Spleen (tissue), 11 donors: ENCODE measurements around the gene ZNF107. TPM values are rescaled to one million over a fixed set of nuclear protein-coding genes. Genes with fewer than 3 reads are reported as not detected.

Source experiments
- DNase-seq: peaks from one replicate; pipeline ENCODE4 v3.0.0-alpha.2; 2020
- H3K27ac ChIP-seq, 8 donors: fragments of 200-600 bp; sonication (generic) in 7 of 8; 1 replicate in 4 of 8; 2 replicates in 4 of 8; pipeline versions ENCODE4 v1.5.0 to v1.8.0; 2016 to 2021; ENCODE audit warnings: inconsistent platforms in 4 of 8, mild to moderate bottlenecking in 4 of 8, moderate library complexity in 1 of 8
- H3K27me3 ChIP-seq, 7 donors: fragments of 200-600 bp; sonication (generic) in 6 of 7; replicated peaks in 1 of 7; 1 replicate in 4 of 7; 2 replicates in 3 of 7; pipeline versions ENCODE4 v1.5.0 to v1.8.0; 2016 to 2021; ENCODE audit warnings: inconsistent platforms in 3 of 7, mild to moderate bottlenecking in 1 of 7
- H3K36me3 ChIP-seq, 6 donors: fragments of 200-600 bp; sonication (generic) in 5 of 6; 1 replicate in 4 of 6; 2 replicates in 2 of 6; pipeline versions ENCODE4 v1.5.0 to v1.8.0; 2016 to 2021; ENCODE audit warnings: inconsistent platforms in 2 of 6
- H3K4me1 ChIP-seq, 6 donors: fragments of 200-600 bp; sonication (generic) in 5 of 6; 1 replicate in 3 of 6; 2 replicates in 3 of 6; pipeline versions ENCODE4 v1.5.0 to v1.8.0; 2016 to 2021; ENCODE audit warnings: inconsistent platforms in 3 of 6
- H3K4me3 ChIP-seq, 8 donors: fragments of 200-600 bp; sonication (generic) in 7 of 8; 1 replicate in 4 of 8; 2 replicates in 4 of 8; pipeline versions ENCODE4 v1.5.0 to v1.8.0; 2016 to 2021; ENCODE audit warnings: inconsistent platforms in 4 of 8, mild to moderate bottlenecking in 4 of 8, moderate library complexity in 2 of 8
- H3K9me3 ChIP-seq, 8 donors: fragments of 200-600 bp; sonication (generic) in 7 of 8; 1 replicate in 4 of 8; 2 replicates in 4 of 8; pipeline versions ENCODE4 v1.5.0 to v1.8.0; 2016 to 2021; ENCODE audit warnings: inconsistent platforms in 4 of 8
- POLR2A ChIP-seq, 3 donors: fragments of 450-650 bp; IDR thresholded peaks; one replicate each; pipeline ENCODE4 v1.5.1; 2017; ENCODE audit warnings: antibody characterized with exemption in 3 of 3, mild to moderate bottlenecking in 1 of 3
- POLR2AphosphoS5 ChIP-seq, 3 donors: sonication (generic); formaldehyde crosslinking; IDR thresholded peaks; one replicate each; pipeline ENCODE4 v1.5.1; 2017; ENCODE audit warnings: antibody characterized with exemption in 3 of 3
- WGBS, 5 donors: extraction: QIAGEN DNeasy Blood & Tissue Kit in 3 of 5; methylation state at CpG; one replicate each; pipeline versions ENCODE4 v1.1.5 to v1.1.7; 2013 to 2018; 5-methylcytosine and 5-hydroxymethylcytosine counted together
- intact Hi-C: fragments of 100-400 bp; cut with DNase I; formaldehyde crosslinking; loops from one replicate; pipeline ENCODE4 v1.15.0; 2023; ENCODE audit warnings: low total_unique reads
- polyA plus RNA-seq, 3 donors: library from polyadenylated mRNA; stranded (reverse); fragments of 200-250 nt; gene quantifications; one replicate each; pipeline ENCODE4 v1.2.1, GENCODE V29; 2013
- total RNA-seq, 7 donors: library from RNA; depleted of rRNA in 3 of 7; stranded (reverse); fragments of >200 nt in 3 of 7; fragmentation: NEBNext Ultra II Directional in 4 of 7; extraction: Animal tissue kit (Norgen Biotek cat#: 25700) in 4 of 7; gene quantifications; one replicate each; pipeline versions ENCODE4 v1.1.0 to v1.2.1, GENCODE V29; 2016 to 2021
- TF ChIP-seq, protein P1 (sequence below), 11 experiments: fragments of 200-600 bp in 7 of 11; fragments of 450-650 bp in 4 of 11; sonication (generic) in 4 of 11; IDR thresholded peaks in 8 of 11; conservative IDR thresholded peaks in 3 of 11; 1 replicate in 7 of 11; 2 replicates in 4 of 11; pipeline versions ENCODE4 v1.4.0 to v1.8.0; 2016 to 2021; ENCODE audit warnings: antibody characterized with exemption in 11 of 11, inconsistent platforms in 4 of 11, mild to moderate bottlenecking in 1 of 11
- donor health status: healthy with polysubstance abuse.
- donor health status: DM: no; HTN: no; CAD: no; lungs with moderate emphysema.
- donor health status: DM: no; HTN: no; CAD: no.
- donor health status: Bipolar disorder and iron deficiency.
- donor health status: healthy.
- donor health status: DM: no; HTN: no; CAD: no.
- donor health status: DM: yes; HTN: yes; CAD: no.

ZNF107 gene
- total and polyA plus RNA-seq, 10 donors = 5.8 to 52.5 (median 17.9) TPM

- intact Hi-C loops = no loop called here
- Histone ChIP-seq H3K4me3 (no peak overlapping the region), H3K27me3 (no peaks in the 10 kb centered on the region), H3K4me1 (no peaks in the 10 kb centered on the region), H3K9me3 (no peaks in the 10 kb centered on the region), H3K27ac (no peak overlapping the region), H3K36me3 (no peaks in the 10 kb centered on the region)
- DNase-seq = no peak
- TF ChIP-seq POLR2AphosphoS5 (IDR thresholded peaks at IDR 0.05) = no peak
- 71 to 84% (median 78%) methylated on average over 2 of the region's 2 CpGs for WGBS, 5 donors
Measured at GRCh38 chr7:64634406-64635062, 31.4 kb upstream of the ZNF107 start.

DNA sequence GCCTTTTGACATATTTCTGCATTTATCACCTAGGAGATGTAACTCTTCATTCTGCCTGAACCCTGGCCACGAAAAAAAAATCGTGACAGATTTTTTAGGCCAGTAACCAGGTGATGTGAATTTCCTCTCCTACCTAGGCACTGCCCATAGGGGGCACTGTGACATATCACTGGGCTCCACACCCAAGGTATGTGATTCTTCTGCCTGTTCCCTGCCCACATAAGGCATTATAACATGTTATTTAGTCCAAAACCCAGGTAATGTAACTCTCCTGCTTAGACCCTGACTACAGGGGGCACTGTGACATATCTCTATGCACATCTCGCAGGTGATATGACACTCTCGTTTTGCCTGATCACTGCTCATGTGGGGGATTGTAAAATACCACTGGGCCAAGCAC lies 29.5 kb upstream of the ZNF107 start:
- H3K36me3 ChIP-seq = no peaks in the 10 kb centered on the region
- no peak overlapping the region for H3K4me3 ChIP-seq
- 63 to 65% (median 64%) methylated on average over 4 of the region's 4 CpGs for WGBS, 5 donors
- intact Hi-C loops = no loop called here
- DNase-seq = no peak
- H3K4me1 ChIP-seq = no peaks in the 10 kb centered on the region
- H3K9me3 ChIP-seq = no peaks in the 10 kb centered on the region
- peak overlapping the region in 2 of 8 donors; percentile 79 to 80 for H3K27ac ChIP-seq
- TF ChIP-seq, protein P1, sequence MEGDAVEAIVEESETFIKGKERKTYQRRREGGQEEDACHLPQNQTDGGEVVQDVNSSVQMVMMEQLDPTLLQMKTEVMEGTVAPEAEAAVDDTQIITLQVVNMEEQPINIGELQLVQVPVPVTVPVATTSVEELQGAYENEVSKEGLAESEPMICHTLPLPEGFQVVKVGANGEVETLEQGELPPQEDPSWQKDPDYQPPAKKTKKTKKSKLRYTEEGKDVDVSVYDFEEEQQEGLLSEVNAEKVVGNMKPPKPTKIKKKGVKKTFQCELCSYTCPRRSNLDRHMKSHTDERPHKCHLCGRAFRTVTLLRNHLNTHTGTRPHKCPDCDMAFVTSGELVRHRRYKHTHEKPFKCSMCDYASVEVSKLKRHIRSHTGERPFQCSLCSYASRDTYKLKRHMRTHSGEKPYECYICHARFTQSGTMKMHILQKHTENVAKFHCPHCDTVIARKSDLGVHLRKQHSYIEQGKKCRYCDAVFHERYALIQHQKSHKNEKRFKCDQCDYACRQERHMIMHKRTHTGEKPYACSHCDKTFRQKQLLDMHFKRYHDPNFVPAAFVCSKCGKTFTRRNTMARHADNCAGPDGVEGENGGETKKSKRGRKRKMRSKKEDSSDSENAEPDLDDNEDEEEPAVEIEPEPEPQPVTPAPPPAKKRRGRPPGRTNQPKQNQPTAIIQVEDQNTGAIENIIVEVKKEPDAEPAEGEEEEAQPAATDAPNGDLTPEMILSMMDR (IDR thresholded peaks at IDR 0.05 in 8 of 11, conservative IDR thresholded peaks at IDR 0.05 in 3 of 11) = peak in 6 of 11 experiments; percentile 10 to 31 (median 17)
- TF ChIP-seq POLR2AphosphoS5 (IDR thresholded peaks at IDR 0.05) (no peak), POLR2A (IDR thresholded peaks at IDR 0.05) (no peak)
- no peaks in the 10 kb centered on the region for H3K27me3 ChIP-seq

DNA sequence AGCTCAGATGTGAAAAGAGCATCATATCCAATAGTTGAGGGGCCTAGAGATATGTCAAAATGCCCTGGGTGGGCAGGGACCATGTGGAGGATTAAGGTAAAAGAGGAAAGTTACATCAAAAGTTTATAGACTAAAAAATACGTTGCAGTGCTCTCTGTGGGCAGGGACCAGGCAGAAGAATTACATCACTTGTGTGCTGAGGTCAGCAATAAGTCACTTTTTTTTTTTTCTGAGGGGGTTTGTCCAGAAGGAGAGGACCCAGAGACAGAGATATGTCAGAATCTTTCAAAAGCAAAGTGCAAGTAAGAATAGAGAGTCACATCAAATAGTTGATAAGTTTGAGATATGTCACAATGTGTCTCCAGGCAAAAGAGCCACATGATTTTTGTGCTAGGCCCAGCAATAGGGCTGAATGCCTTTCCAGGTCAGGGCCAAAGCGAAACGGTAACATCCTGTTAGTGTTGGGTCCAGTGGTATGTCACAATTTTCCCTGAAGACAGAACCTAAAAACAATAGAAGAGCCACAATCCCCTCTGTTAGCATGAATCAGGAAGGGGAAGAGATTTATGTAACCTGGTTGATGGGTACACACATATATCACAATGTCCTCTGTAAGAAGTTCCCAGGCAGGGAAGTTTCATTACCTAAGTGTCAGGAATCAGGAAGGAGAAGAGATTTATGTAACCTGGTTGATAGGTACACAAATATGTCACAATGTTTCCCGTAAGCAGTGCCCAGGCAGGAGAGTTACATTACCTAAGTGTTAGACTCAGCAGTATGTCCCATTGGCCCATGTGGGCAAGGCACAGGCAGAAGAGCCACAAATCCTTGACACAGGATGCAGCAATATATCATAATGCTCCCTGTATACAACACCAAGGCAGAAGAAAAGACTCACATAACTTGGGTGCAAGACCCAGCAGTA lies 28.1 kb upstream of the ZNF107 start:
- H3K4me3 ChIP-seq = no peak overlapping the region

GRCh38 chr7:64638822-64639221 lies 27.1 kb upstream of the ZNF107 start:
- 57 to 94% (median 90%) methylated on average over 2 of the region's 2 CpGs for WGBS, 5 donors
- H3K27ac ChIP-seq = peak overlapping the region in 3 of 8 donors; percentile 34 to 80 (median 79)
- no peaks in the 10 kb centered on the region for H3K36me3 ChIP-seq
- H3K27me3 ChIP-seq = no peaks in the 10 kb centered on the region
- intact Hi-C loops = no loop called here
- TF ChIP-seq, protein P1 (IDR thresholded peaks at IDR 0.05 in 8 of 11, conservative IDR thresholded peaks at IDR 0.05 in 3 of 11) = no peak
- TF ChIP-seq POLR2A (IDR thresholded peaks at IDR 0.05) (no peak), POLR2AphosphoS5 (IDR thresholded peaks at IDR 0.05) (no peak)
- peaks cover 0 to 3% (median 0%) of the 10 kb centered on the region in 8 donors for H3K9me3 ChIP-seq
- H3K4me1 ChIP-seq = no peaks in the 10 kb centered on the region
- no peak for DNase-seq
- H3K4me3 ChIP-seq = no peak overlapping the region

More for the DNA sequence above, 28.1 kb upstream of the ZNF107 start:
- Histone ChIP-seq H3K9me3 (peaks cover 0 to 3% (median 0%) of the 10 kb centered on the region in 8 donors), H3K36me3 (no peaks in the 10 kb centered on the region), H3K27ac (peak overlapping the region in 3 of 8 donors; percentile 34 to 80 (median 79)), H3K4me1 (no peaks in the 10 kb centered on the region), H3K27me3 (no peaks in the 10 kb centered on the region)
- DNase-seq = no peak
- 52 to 64% (median 63%) methylated on average over 4 of the region's 4 CpGs for WGBS, 5 donors
- no peak for TF ChIP-seq POLR2A (IDR thresholded peaks at IDR 0.05)
- TF ChIP-seq, protein P1 (IDR thresholded peaks at IDR 0.05 in 8 of 11, conservative IDR thresholded peaks at IDR 0.05 in 3 of 11) = no peak
- no peak for TF ChIP-seq POLR2AphosphoS5 (IDR thresholded peaks at IDR 0.05)
- intact Hi-C loops = no loop called here
